Epithelial cell of esophagus (primary cell): ENCODE measurements around the gene INS.

Experiments
- DNase-seq: peaks from one replicate; pipeline ENCODE4 v3.0.0; 2010; ENCODE audit warnings: low read depth
- H3K4me3 ChIP-seq: 2 replicates; pipeline ENCODE4 v1.5.1; 2011; ENCODE audit warnings: mild to moderate bottlenecking, low read length, control low read depth
- TF ChIP-seq, protein P1 (sequence below): IDR thresholded peaks from 2 replicates; pipeline ENCODE4 v1.5.1; 2011; ENCODE audit warnings: low read depth, mild to moderate bottlenecking, low read length, control low read depth, inconsistent platforms; ENCODE audit not compliant: insufficient read depth; ENCODE audit errors: missing control alignments

Gene INS

DNA sequence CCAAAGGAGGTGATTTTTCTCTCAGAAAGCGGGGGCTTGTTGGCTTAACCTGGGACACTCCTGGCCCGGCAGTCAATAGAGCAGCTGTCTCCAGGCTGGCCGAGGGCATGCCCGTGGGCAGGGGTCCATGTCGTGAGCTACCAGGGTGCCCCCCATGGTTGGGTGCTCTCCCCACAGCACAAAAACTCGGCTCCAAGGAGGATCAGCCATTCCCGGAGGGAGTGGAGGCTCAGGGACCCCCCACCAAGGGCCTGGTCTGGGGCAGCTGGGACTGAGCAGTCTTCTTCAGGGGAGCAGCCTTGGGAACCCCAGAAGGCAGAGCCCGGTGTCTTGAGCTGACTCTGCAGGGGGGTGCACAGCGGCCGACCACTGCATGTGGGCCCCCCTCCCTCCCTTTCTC is 31.4 kb upstream of the INS start:
- no peak for DNase-seq
- no peak overlapping the region for H3K4me3 ChIP-seq
- TF ChIP-seq, protein P1, sequence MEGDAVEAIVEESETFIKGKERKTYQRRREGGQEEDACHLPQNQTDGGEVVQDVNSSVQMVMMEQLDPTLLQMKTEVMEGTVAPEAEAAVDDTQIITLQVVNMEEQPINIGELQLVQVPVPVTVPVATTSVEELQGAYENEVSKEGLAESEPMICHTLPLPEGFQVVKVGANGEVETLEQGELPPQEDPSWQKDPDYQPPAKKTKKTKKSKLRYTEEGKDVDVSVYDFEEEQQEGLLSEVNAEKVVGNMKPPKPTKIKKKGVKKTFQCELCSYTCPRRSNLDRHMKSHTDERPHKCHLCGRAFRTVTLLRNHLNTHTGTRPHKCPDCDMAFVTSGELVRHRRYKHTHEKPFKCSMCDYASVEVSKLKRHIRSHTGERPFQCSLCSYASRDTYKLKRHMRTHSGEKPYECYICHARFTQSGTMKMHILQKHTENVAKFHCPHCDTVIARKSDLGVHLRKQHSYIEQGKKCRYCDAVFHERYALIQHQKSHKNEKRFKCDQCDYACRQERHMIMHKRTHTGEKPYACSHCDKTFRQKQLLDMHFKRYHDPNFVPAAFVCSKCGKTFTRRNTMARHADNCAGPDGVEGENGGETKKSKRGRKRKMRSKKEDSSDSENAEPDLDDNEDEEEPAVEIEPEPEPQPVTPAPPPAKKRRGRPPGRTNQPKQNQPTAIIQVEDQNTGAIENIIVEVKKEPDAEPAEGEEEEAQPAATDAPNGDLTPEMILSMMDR: no peak

- TF ChIP-seq, protein P1: no peak
- no peak overlapping the region for H3K4me3 ChIP-seq
- no peak for DNase-seq
Observed at GRCh38 chr11:2191883-2192282, 30.9 kb upstream of the INS start.

DNA sequence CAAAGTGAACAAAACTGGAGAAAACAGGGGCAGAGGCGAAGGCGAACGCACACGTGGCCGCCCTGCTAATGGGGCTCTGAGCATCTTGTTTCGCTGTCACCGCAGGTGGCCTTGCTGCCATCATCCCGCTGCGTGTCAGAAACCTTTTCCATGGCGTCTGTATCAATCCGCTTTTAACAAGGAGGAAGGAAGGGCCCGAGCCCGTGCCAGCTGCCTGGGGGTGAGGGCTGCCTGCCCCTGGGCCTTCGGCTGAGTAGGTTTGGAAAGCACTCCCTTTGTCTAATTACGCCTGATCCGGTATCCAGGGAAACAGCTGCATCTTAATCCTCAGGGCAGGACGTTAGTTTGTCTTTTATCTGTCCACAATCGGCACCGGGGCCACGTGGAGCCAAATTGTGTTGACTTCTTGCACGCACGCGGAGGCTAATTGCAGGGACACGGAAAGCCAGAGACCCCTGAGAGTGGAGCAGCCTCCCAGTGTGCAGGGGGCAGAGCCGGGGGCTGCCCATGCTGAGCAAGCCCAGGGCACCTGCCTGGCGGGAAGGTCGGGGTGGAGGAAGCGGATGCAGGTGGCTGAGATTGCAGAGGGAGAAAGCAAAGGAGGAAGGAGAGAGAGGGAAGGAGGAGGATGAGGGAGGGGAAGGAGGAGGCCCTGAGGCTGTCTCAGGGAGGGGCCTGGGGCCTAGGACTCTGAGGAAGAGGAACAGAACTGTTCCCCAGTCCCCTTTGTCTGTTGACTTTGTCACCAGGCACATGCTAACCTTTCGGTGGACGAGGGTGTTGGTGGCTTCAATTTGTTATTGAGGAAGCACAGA is 29.9 kb upstream of the INS start:
- H3K4me3 ChIP-seq: no peak overlapping the region
- TF ChIP-seq, protein P1: no peak
- DNase-seq: no peak

- H3K4me3 ChIP-seq: no peak overlapping the region
- TF ChIP-seq, protein P1: no peak
Observed at GRCh38 chr11:2189938-2190656, 29.1 kb upstream of the INS start.

DNA sequence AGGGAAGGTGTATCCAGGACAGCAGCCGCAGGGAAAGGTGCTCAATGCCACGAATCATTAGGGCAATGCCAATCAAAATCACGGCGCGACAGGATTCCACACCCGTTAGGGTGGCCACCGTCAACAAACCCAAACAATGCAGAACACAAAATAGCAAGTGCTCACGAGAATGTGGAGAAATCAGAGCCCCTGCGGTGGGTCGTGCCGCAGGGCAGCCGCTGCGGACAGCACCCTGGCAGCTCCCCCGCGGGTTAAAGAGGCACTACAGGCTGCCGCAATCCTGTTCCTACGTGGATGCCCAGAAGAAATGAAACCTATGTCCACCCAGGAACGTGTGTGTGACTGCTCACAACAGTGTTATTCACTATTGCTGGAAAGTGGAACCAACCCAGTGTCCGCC is 27.7 kb upstream of the INS start:
- TF ChIP-seq, protein P1: no peak
- DNase-seq: no peak
- no peak overlapping the region for H3K4me3 ChIP-seq

More at GRCh38 chr11:2189938-2190656, 29.1 kb upstream of the INS start:
- no peak for DNase-seq

DNA sequence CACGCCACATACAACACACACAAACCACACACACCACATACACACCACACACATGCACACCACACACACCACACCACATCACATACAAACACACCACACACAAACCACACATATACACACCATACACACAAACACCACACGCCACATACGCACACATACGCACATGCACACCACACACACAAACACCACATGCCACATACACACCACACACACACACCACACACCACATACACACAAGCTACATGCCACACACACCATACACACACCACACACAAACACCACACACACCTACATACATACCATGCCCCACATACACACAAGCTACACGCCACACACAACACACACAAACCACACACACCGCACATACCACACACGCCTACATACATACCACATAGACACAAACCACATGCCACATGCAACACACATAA is 26.3 kb upstream of the INS start:
- no peak for DNase-seq
- no peak overlapping the region for H3K4me3 ChIP-seq
- TF ChIP-seq, protein P1: no peak
